Measurements from ENCODE around the gene SNRPD2. TPM values are rescaled to one million over a fixed set of nuclear protein-coding genes. Genes with fewer than 3 reads are reported as not detected.

SNRPD2 gene
- polyA plus RNA-seq, 4 donors, result 209 to 422 (median 250) TPM

DNA sequence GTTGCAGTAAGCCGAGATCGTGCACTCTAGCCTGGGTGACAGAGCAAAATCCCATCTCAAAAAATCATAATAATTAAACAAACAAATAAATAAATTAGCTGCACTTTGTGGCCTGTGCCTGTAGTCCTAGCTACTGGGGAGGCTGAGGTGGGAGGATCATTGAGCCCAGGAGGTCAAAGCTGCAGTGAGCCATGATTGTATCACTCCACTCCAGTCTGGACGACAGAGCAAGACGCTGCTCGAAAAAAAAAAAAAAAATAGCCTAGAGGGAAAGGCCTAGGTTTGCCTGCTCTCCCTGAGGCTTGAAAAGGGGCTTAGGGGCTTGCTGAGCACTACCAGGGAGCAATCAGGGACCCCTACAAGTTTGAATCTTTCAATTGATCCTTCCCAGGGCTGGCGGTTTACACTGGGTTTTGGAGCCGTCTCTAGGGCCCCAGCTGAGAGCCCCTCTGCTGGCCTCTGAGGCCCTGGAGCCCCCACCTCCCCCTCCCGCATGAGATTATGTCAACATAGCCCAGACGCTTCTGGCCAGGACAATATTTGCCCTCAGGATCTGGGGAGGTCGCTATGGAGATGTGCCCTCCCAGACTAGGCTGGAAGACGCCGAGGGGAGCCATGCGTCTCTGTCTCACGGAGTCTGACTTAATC, 34.1 kb downstream of the SNRPD2 start:
- WGBS, 3 donors, result 31 to 40% (median 33%) methylated on average over 14 of the region's 14 CpGs
- H3K36me3 ChIP-seq (ENCODE audit: control insufficient read depth in 3 of 3, insufficient read depth in 2 of 3, low read depth in 1 of 3, low read length in 3 of 3), result no peaks in the 10 kb centered on the region
- no peak overlapping the region for H3K27ac ChIP-seq (ENCODE audit: low read depth in 1 of 3, low read length in 2 of 3)
- no peak overlapping the region for H3K4me3 ChIP-seq (ENCODE audit: low read depth in 1 of 3, low read length in 3 of 3)
- H3K9me3 ChIP-seq (ENCODE audit: control insufficient read depth in 2 of 2, insufficient read depth in 1 of 2, low read depth in 1 of 2, low read length in 1 of 2), result no peaks in the 10 kb centered on the region
- DNase-seq (no peak), FAIRE-seq (no peak)
- H3K27me3 ChIP-seq (ENCODE audit: control insufficient read depth in 3 of 3, insufficient read depth in 3 of 3, low read length in 3 of 3), result peaks cover 0 to 20% (median 2%) of the 10 kb centered on the region in 3 donors
- H3K4me1 ChIP-seq (ENCODE audit: control insufficient read depth in 3 of 3, insufficient read depth in 2 of 3, low read depth in 1 of 3, low read length in 2 of 3), result peaks cover 0 to 4% (median 0%) of the 10 kb centered on the region in 3 donors

DNA sequence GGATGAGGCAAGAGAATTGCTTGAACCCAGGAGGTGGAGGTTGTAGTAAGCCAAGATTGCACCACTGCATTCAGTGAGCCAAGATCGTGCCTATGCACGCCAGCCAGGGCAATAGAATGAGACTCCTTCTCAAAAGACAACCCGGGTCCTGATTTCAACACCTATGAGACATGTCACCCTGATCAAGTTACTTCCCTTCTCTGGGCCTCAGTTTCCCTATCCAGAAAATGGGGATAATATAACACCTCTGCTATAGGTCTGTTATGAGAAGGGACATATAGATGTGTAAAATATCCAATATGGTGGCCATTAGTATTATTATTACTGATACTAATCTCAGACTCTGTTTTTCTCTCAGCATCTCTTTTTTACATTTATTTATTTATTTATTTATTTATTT, 36.7 kb downstream of the SNRPD2 start:
- no peak overlapping the region for H3K4me3 ChIP-seq (ENCODE audit: low read depth in 1 of 3, low read length in 3 of 3)
- no peaks in the 10 kb centered on the region for H3K36me3 ChIP-seq (ENCODE audit: control insufficient read depth in 3 of 3, insufficient read depth in 2 of 3, low read depth in 1 of 3, low read length in 3 of 3)
- H3K9me3 ChIP-seq (ENCODE audit: control insufficient read depth in 2 of 2, insufficient read depth in 1 of 2, low read depth in 1 of 2, low read length in 1 of 2), result no peaks in the 10 kb centered on the region
- FAIRE-seq (no peak), DNase-seq (no peak)
- peaks cover 0 to 11% (median 2%) of the 10 kb centered on the region in 3 donors for H3K27me3 ChIP-seq (ENCODE audit: control insufficient read depth in 3 of 3, insufficient read depth in 3 of 3, low read length in 3 of 3)
- no peak overlapping the region for H3K27ac ChIP-seq (ENCODE audit: low read depth in 1 of 3, low read length in 2 of 3)
- peaks cover 0 to 4% (median 0%) of the 10 kb centered on the region in 3 donors for H3K4me1 ChIP-seq (ENCODE audit: control insufficient read depth in 3 of 3, insufficient read depth in 2 of 3, low read depth in 1 of 3, low read length in 2 of 3)
- WGBS, 3 donors, result 43 to 94% (median 73%) methylated on average over 3 of the region's 3 CpGs

DNA sequence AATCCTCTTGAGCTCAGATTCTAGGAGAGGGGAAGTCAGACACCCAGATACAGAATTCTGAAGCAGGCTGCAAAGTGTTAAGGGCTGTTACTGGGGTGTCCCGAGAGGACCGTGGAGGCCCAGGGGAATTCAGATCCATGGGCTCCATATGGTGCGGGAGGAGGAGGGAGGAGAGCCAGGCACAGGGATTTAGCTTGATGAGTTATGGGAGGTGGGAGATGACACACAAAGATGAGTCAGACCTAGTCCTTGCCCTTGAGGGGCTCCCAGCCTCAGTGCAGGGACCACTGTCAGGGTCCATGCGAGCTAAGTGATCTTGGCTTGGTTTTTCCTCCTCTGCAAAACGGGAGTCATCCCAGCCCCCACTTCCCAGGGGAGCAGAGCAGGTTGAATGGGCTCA, 38.1 kb downstream of the SNRPD2 start:
- no peak for FAIRE-seq

DNA sequence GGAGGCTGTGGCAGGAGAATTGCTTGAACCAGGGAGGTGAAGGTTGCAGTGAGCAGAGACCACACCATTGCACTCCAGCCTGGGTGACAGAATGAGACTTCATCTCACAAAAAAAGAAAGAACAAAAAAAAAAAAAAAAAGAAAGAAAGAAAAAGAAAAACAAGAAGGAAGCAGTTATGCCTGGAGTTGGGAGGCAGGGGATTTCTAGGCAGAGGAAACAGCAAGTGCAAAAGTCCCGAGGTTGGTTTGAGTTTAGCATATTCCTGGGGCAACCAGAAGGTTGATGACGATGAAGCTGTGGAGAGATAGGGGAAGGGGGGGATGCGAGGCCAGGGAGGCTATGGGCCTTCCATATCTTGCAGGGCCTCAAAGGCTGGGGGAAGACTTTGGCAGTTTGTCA, 41.0 kb downstream of the SNRPD2 start:
- FAIRE-seq (no peak), DNase-seq (no peak)
- Histone ChIP-seq H3K36me3 (ENCODE audit: control insufficient read depth in 3 of 3, insufficient read depth in 2 of 3, low read depth in 1 of 3, low read length in 3 of 3) (no peaks in the 10 kb centered on the region), H3K27ac (ENCODE audit: low read depth in 1 of 3, low read length in 2 of 3) (no peak overlapping the region), H3K4me1 (ENCODE audit: control insufficient read depth in 3 of 3, insufficient read depth in 2 of 3, low read depth in 1 of 3, low read length in 2 of 3) (peaks cover 0 to 4% (median 0%) of the 10 kb centered on the region in 3 donors), H3K9me3 (ENCODE audit: control insufficient read depth in 2 of 2, insufficient read depth in 1 of 2, low read depth in 1 of 2, low read length in 1 of 2) (no peaks in the 10 kb centered on the region), H3K27me3 (ENCODE audit: control insufficient read depth in 3 of 3, insufficient read depth in 3 of 3, low read length in 3 of 3) (peaks cover 0 to 9% (median 0%) of the 10 kb centered on the region in 3 donors), H3K4me3 (ENCODE audit: low read depth in 1 of 3, low read length in 3 of 3) (no peak overlapping the region)
- 63 to 77% (median 76%) methylated on average over 3 of the region's 3 CpGs for WGBS, 3 donors

More for the DNA sequence above, 38.1 kb downstream of the SNRPD2 start:
- WGBS, 3 donors, result 40 to 52% (median 45%) methylated on average over 5 of the region's 5 CpGs
- peaks cover 0 to 6% (median 2%) of the 10 kb centered on the region in 3 donors for H3K27me3 ChIP-seq (ENCODE audit: control insufficient read depth in 3 of 3, insufficient read depth in 3 of 3, low read length in 3 of 3)
- H3K9me3 ChIP-seq (ENCODE audit: control insufficient read depth in 2 of 2, insufficient read depth in 1 of 2, low read depth in 1 of 2, low read length in 1 of 2), result no peaks in the 10 kb centered on the region
- H3K4me3 ChIP-seq (ENCODE audit: low read depth in 1 of 3, low read length in 3 of 3), result no peak overlapping the region
- H3K27ac ChIP-seq (ENCODE audit: low read depth in 1 of 3, low read length in 2 of 3), result no peak overlapping the region
- H3K4me1 ChIP-seq (ENCODE audit: control insufficient read depth in 3 of 3, insufficient read depth in 2 of 3, low read depth in 1 of 3, low read length in 2 of 3), result peaks cover 0 to 4% (median 0%) of the 10 kb centered on the region in 3 donors
- DNase-seq, result no peak
- no peaks in the 10 kb centered on the region for H3K36me3 ChIP-seq (ENCODE audit: control insufficient read depth in 3 of 3, insufficient read depth in 2 of 3, low read depth in 1 of 3, low read length in 3 of 3)

DNA sequence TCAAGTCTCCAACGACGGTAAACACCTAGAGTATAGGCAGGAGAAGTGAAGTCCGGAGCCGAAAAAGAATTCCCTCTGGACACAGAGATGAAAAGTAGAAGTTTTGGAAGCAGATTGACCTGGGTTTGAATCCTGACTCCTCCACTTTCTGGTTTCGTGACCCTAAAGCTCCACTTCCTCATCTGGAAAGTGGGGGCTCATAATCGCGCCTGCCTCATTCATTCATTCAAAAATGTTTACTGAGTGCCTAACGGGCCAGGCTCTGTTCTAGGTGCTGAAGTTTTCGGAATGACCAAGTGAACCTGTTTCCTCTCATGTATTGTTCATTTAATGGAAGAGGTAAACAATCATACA, 45.4 kb downstream of the SNRPD2 start:
- Histone ChIP-seq H3K27me3 (ENCODE audit: control insufficient read depth in 3 of 3, insufficient read depth in 3 of 3, low read length in 3 of 3) (peaks cover 0 to 38% (median 2%) of the 10 kb centered on the region in 3 donors), H3K9me3 (ENCODE audit: control insufficient read depth in 2 of 2, insufficient read depth in 1 of 2, low read depth in 1 of 2, low read length in 1 of 2) (no peaks in the 10 kb centered on the region), H3K36me3 (ENCODE audit: control insufficient read depth in 3 of 3, insufficient read depth in 2 of 3, low read depth in 1 of 3, low read length in 3 of 3) (no peaks in the 10 kb centered on the region), H3K4me1 (ENCODE audit: control insufficient read depth in 3 of 3, insufficient read depth in 2 of 3, low read depth in 1 of 3, low read length in 2 of 3) (peaks cover 0 to 23% (median 0%) of the 10 kb centered on the region in 3 donors), H3K27ac (ENCODE audit: low read depth in 1 of 3, low read length in 2 of 3) (no peak overlapping the region), H3K4me3 (ENCODE audit: low read depth in 1 of 3, low read length in 3 of 3) (peak overlapping the region in 1 of 3 donors; percentile 18)
- no peak for DNase-seq
- no peak for FAIRE-seq
- WGBS, 3 donors, result 10 to 12% (median 11%) methylated on average over 9 of the region's 9 CpGs

DNA sequence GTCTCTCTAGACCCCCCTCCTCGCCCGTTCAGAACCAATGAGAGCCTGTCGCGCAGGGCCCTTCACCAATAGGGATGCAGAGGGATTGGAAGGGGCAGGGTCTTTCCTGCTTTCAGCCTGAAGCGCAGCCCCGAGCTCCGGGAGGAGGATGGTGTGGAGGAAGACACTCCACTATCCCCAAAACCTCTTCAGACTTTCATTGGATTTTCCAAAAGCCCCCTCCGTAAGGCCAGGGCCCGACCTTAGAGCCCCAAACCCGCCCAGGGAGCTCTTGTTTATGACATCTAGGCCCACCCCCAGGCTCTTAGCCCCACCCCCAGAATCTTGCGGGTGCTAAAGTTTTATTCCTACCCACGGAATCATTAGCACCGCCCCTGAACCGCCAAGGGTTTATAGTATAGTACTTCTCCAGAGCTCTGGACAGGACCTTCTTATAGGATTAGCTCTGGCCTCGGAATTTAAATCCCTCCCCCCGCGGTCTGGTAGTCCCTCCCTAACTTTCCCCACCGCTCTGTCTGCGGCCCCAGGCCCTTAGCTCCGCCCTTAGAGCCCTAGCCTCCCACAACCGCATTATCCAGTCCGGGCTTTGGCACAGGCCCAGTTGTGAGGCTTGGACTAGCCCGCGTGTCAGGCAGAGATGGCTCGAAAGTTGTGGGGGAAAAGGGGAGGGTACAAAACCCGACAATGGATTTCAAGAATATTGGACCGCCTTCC, 46.0 kb downstream of the SNRPD2 start:
- peak; percentile 53 to 71 for DNase-seq
- Histone ChIP-seq H3K27ac (ENCODE audit: low read depth in 1 of 3, low read length in 2 of 3) (peak overlapping the region in 1 of 3 donors; percentile 52), H3K27me3 (ENCODE audit: control insufficient read depth in 3 of 3, insufficient read depth in 3 of 3, low read length in 3 of 3) (peaks cover 0 to 38% (median 2%) of the 10 kb centered on the region in 3 donors), H3K36me3 (ENCODE audit: control insufficient read depth in 3 of 3, insufficient read depth in 2 of 3, low read depth in 1 of 3, low read length in 3 of 3) (no peaks in the 10 kb centered on the region), H3K9me3 (ENCODE audit: control insufficient read depth in 2 of 2, insufficient read depth in 1 of 2, low read depth in 1 of 2, low read length in 1 of 2) (no peaks in the 10 kb centered on the region), H3K4me1 (ENCODE audit: control insufficient read depth in 3 of 3, insufficient read depth in 2 of 3, low read depth in 1 of 3, low read length in 2 of 3) (peaks cover 0 to 28% (median under 1%) of the 10 kb centered on the region in 3 donors), H3K4me3 (ENCODE audit: low read depth in 1 of 3, low read length in 3 of 3) (peak overlapping the region; percentile 10 to 25 (median 18))
- FAIRE-seq, result no peak
- 1% methylated on average over 26 to 27 of the region's 27 CpGs for WGBS, 3 donors

DNA sequence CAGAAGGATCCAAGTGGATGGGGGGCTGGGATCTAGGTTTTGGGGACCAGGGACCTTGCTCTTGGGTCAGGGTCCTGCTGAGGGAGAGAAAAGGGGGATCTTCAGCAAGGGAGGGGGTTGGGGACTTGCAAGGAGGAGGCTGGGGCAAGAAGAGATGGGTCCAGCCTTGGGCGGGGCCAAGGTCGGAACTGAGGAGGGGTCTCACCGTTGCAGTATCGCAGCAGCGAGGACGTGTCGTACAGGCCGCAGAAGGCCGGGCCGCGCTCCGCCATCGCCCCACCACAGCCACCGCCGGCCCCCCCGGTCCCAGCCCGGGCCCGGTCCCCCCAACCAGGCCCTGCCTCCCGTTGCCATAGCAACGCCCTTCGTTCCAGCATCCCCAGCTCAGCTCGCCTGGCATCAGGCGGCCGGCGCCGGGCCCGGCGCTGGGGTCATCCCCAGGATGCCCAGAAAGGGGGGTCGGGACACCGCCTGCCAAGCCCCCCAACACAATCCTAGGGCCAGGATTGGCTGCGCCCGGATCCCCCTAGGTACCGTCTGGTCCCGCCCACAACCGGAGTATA, 46.6 kb downstream of the SNRPD2 start:
- DNase-seq (no peak), FAIRE-seq (no peak)
- H3K9me3 ChIP-seq (ENCODE audit: control insufficient read depth in 2 of 2, insufficient read depth in 1 of 2, low read depth in 1 of 2, low read length in 1 of 2), result no peaks in the 10 kb centered on the region
- peaks cover 0 to 38% (median 2%) of the 10 kb centered on the region in 3 donors for H3K27me3 ChIP-seq (ENCODE audit: control insufficient read depth in 3 of 3, insufficient read depth in 3 of 3, low read length in 3 of 3)
- H3K36me3 ChIP-seq (ENCODE audit: control insufficient read depth in 3 of 3, insufficient read depth in 2 of 3, low read depth in 1 of 3, low read length in 3 of 3), result no peaks in the 10 kb centered on the region
- WGBS, 3 donors, result 3 to 16% (median 11%) methylated on average over 15 to 35 of the region's 35 CpGs
- H3K27ac ChIP-seq (ENCODE audit: low read depth in 1 of 3, low read length in 2 of 3), result peak overlapping the region in 1 of 3 donors; percentile 52
- H3K4me3 ChIP-seq (ENCODE audit: low read depth in 1 of 3, low read length in 3 of 3), result peak overlapping the region in 2 of 3 donors; percentile 10 to 18
- H3K4me1 ChIP-seq (ENCODE audit: control insufficient read depth in 3 of 3, insufficient read depth in 2 of 3, low read depth in 1 of 3, low read length in 2 of 3), result peaks cover 0 to 31% (median 2%) of the 10 kb centered on the region in 3 donors

DNA sequence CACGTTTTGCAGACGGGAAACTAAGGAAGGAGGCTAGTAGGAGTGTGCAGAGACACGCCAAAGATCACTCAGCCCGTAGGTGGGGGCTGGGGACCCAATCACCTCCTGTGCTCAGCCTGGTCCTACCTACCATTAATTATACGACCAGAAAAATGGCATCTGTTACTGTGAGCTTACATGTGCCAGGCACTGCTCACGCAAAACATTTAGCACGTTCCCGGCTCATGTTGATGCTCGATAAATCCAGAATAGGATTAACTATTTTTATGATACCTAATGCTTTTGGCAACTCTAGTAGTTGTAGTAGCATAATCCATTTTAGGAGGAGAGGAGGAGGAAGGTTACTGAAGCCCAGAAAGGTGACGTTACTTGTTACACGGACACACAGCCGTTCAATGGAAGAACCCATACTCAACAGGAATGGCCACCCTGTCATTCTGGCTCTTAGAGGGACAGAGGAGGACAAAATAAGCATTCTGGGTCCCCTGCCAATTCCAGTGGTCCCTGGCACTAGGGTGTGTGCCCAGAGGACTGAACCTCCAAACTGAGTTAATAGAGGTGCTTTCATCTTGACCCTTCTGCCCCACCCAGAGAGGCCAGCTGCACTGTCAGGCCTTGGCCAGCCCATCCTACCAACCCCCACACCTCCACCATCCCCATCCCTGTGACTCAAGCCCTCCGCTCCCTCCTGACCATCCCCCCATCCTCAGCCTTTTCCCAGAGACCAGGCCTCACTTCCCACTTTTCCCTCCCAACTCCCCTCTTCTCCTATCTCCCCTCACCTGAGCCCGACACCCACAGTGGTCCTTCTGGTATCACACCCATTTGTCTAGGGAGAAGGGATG, 47.6 kb downstream of the SNRPD2 start:
- H3K36me3 ChIP-seq (ENCODE audit: control insufficient read depth in 3 of 3, insufficient read depth in 2 of 3, low read depth in 1 of 3, low read length in 3 of 3), result no peaks in the 10 kb centered on the region
- H3K4me3 ChIP-seq (ENCODE audit: low read depth in 1 of 3, low read length in 3 of 3), result no peak overlapping the region
- no peak overlapping the region for H3K27ac ChIP-seq (ENCODE audit: low read depth in 1 of 3, low read length in 2 of 3)
- peaks cover 0 to 38% (median 2%) of the 10 kb centered on the region in 3 donors for H3K27me3 ChIP-seq (ENCODE audit: control insufficient read depth in 3 of 3, insufficient read depth in 3 of 3, low read length in 3 of 3)
- no peak for DNase-seq
- no peaks in the 10 kb centered on the region for H3K9me3 ChIP-seq (ENCODE audit: control insufficient read depth in 2 of 2, insufficient read depth in 1 of 2, low read depth in 1 of 2, low read length in 1 of 2)
- no peak for FAIRE-seq
- WGBS, 3 donors, result 23 to 45% (median 39%) methylated on average over 14 of the region's 14 CpGs
- H3K4me1 ChIP-seq (ENCODE audit: control insufficient read depth in 3 of 3, insufficient read depth in 2 of 3, low read depth in 1 of 3, low read length in 2 of 3), result peaks cover 0 to 31% (median 2%) of the 10 kb centered on the region in 3 donors

Data from small intestine (tissue), 7 donors.